Stimulated activated CD8-positive, alpha-beta memory T cell treated with anti-CD3 and anti-CD28 coated beads, Interleukin-15, amount 100 ng/mL, for 24 hours (primary cell): ENCODE results near the gene TNFRSF21.
"Not testable (repeated sequence)": the region's sequence is repeated elsewhere in the genome, so short reads cannot be mapped to it uniquely, and the experiment has no call there.

Experiments
- DNase-seq: peaks from one replicate; pipeline ENCODE4 v3.0.0-alpha.2; 2020; ENCODE audit warnings: low read depth

The TNFRSF21 gene, protein sequence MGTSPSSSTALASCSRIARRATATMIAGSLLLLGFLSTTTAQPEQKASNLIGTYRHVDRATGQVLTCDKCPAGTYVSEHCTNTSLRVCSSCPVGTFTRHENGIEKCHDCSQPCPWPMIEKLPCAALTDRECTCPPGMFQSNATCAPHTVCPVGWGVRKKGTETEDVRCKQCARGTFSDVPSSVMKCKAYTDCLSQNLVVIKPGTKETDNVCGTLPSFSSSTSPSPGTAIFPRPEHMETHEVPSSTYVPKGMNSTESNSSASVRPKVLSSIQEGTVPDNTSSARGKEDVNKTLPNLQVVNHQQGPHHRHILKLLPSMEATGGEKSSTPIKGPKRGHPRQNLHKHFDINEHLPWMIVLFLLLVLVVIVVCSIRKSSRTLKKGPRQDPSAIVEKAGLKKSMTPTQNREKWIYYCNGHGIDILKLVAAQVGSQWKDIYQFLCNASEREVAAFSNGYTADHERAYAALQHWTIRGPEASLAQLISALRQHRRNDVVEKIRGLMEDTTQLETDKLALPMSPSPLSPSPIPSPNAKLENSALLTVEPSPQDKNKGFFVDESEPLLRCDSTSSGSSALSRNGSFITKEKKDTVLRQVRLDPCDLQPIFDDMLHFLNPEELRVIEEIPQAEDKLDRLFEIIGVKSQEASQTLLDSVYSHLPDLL

DNA sequence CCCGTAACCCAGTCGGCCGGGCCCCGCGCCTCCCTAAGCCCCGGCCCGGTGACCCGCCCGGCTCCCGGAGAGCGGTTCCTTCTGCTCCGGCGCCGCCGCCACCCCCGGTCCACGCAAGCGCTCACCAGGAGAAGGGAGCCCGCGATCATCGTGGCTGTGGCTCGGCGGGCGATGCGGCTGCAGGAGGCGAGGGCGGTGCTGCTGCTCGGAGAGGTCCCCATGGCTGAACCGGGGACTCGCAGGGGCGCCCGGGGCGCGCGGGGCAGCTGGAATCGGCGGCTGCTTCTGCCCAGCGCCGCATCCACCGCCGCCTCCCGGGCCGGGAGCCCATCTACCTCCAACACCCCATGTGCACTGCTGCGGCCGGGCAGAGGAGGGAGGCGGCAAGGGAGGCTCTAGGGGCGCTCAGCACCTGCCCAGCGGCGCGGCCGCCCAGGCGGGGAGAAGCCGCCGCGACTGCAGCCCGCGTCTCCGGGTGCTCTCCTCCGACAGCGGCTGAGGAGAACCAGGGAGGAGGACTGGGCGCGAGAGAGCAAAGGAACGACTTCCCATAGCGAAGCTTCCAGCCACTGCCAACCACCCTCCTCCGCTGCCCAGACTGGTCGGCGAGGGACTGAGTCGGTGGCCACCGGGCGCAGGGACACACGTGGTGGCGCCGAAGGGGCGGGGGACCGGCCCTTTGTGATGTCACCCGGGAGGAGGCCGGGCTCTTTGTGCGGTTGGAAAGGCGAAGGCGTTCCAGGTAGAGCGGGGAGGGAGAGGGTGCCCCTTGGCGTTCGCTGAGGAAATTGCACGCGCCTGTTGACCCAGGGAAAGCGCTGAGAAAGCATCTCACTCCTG lies at the start of gene TNFRSF21:
TSS of gene TNFRSF21 (minus strand) at position 615 of the 840 bp plus-strand sequence. CDS start at position 221, 394 bp downstream.
- peak; percentile 61 for DNase-seq

DNA sequence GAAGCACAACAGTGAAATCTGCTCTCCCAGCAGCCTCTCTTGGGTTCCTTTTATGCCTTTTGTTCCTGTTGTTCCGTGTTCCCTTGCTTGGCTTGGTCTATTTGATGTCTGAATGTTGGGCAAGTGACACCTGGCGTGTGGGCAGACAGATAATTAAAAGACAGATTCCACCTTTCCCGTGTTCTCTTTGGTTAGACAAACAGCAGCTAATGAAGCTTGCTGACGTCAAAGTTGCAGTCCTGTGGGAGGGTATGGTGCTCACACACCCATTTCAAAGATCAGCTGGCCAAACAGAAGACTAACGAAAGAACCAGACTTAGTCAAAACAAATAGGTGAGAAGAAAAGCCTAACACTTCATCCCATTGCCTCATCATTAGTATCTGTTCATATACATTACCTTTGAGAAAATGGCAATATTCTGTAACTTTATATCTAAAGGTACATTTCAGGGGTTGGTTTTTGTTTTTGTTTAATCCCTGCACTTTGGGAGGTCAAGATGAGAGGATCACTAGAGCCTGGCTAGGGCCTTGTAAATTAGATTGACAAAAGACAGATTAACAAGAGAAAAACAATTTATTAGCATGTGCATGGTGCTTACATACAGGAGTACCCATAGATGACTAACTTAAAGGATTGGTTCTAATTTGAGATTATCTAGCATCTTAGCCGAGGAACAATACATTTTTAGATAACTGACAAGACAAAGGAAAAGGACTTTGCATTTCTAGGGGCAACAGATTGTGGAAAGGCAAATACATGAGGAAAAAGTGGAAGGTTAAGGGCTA lies 48.9 kb upstream of the TNFRSF21 start:
- DNase-seq = no peak

DNA sequence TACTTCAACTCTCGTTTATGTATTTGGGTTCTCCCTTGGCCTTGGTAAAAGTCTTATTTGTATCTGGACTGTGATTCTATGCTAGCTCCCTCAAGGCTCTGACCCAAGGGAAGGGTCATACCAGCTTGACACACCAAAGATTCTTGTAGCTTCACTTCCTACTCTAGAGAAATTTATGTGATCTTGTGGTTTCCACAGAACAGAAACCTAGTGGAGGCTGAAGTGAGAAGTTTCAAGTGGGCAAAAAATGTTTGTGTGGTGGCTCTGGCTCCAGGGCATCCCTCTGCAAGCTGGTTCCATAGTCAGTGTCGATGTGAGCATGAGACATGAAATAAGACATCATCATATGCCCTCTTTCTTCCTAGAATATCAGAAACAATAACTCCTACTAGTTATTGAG lies 48.1 kb upstream of the TNFRSF21 start:
- DNase-seq = no peak

DNA sequence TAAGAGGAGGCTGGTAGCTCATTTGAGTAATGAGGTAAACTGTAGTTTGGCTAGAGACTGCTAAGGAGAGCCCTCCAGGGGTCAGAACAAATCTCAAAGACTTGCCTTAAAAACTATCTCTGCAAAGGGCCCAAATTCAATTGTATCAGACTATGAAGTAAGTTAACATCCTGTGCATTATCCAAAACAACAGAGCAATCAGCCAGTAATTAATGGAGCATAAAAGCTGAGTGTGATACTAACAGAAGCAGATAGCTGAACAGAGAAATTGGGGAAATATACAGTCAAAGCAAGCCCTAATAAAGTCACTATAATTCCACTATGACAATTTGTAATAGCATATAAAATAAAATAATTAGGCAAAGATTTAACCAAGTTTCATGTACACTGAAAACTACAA lies 45.8 kb upstream of the TNFRSF21 start:
- DNase-seq = no peak

DNA sequence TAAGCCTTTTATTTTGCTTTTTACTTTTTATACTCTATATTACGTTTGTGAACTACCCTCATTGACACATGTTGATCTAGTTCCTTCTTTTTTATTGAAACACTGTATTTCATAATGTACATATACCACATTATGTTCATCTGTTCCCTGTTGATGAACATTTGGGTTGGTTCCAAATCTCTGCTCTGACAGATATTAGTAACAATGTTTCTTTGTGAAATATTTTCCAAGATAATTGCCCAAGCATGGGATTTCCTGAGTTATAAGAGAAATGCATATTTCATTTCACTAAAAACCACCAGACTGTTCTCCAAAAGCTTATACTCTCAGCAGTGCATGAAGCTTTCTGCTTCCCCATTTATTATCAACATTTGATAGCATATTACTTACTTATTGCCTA lies 44.2 kb upstream of the TNFRSF21 start:
- no peak for DNase-seq

DNA sequence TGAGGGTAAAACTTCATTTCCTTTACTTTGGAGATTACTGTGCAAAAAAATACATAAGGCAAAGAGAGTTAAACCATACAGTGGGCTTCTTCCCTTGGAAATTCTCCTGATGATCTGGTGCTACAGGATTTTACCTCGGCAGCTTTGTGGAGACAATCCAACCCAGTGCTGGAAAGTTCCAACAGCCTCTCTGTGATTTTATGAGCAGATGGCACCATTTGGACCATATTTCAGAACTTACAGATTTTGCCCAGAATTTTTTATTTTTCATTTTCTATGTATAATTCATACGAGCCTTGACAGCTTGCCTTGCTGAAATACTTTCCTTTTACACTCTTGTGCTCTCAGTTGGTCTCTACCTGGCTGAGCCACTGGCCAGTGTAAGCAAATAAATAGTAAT lies 43.3 kb upstream of the TNFRSF21 start:
- no peak for DNase-seq

DNA sequence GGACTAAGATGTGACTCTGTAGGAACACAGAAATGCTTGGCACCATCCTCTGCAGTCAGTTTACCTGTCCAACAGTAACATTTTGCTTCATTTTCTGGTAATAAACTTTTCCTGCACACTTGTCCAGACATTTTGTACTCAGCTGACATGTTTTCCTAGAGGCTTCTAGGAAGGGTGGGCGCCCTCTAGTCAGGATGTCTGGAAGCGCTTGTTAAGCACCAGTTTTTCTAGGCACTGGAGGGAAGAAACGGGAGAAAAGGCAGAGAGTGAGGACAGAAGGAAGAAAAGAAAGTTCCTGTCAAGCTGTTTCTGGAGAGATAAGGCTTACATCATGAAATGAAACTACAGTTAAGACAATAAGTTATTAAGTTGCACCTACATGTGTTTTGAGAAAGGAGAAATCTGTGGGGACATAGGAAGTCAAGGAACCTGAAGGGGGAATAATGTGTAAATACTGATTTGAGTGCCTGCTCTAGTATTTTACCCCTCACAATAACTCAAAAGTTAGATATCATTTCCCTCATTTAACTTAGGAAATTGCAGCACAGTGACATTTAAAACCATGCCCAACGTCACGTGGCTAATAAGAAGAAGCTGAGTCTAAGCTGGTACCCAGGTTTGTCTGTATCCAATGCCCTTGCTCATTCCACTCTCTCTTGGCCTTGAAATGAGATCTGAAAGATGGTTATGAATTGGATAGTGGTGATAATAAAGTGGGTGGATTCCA lies 42.7 kb upstream of the TNFRSF21 start:
- DNase-seq = no peak

DNA sequence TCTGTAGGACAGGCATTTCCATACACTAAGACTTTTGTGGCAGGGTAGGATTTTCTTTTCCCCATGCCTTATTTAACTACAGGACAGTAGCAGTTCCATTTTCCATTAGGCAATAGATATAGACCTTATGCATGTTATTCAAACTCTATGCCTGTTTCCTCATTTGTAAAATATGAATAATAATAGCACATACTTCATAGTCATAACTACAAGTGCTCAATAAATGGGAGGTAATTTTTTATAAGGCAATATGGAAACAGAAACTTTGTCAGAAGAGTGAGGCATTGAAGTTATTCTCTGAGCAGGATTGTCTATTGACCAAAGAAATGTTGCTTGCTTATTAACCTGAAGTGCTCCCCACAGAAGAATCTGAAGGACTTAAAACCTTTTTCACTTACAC lies 41.9 kb upstream of the TNFRSF21 start:
- no peak for DNase-seq

DNA sequence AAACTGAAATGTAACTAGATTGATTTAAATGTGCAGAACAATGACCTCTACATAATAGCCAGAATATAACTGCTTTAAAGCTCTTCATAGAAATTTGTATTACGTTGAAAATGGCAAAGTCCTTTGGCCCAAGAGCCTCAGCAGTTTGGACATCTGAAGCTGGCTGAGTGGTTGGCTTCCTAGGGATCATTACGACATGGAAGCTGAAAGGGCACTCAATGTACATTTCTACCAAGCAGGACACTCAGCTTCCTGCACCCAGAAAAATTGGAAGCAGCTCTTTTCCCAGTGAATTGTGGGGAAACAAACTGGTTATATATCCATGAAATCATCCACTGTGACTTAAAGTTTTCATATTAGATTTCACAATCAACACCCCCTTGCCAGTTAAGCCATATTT lies 40.2 kb upstream of the TNFRSF21 start:
- no peak for DNase-seq

DNA sequence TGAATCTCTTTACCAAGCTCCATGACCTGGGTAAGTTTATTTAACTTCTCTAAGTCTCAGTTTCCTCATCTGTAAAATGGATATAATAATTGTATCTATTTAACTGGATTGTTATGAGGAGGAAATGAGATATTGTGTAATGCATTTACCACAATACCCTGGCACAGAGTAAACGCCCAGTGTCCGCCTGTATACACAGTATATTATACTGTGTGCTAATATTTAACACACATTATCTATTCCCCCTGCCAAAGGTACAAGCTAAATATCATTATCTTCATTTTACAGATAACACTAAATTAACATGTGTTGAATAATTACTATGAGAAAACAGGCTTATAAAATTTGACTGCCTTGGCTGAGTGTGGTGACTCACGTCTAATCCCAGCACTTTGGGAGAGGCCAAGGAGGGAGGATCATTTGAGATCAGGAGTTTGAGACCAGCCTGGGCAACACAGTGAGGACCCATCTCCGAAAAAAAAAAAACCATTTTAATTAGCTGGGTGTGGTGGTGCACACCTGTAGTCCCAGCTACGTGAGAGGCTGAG lies 38.7 kb upstream of the TNFRSF21 start:
- DNase-seq = no peak

DNA sequence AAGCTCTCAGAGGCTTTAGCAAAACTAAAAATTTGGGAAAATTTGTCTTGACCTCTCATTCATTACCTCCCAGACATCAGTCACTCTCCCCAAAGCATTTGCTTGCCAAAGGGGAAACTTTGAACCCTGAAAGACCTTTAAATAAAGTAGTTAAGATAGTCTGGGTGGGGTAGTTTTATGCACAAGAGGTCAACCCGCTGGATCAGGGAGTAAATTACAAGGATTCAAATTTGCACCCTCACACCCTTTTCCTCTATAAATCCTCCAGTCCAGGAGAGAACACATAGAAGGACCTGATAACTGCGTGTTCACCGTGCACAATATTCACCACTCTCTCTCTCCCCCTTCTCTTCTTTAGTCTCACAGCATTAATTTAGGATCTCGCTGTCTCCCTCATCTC lies 36.1 kb upstream of the TNFRSF21 start:
- no peak for DNase-seq

DNA sequence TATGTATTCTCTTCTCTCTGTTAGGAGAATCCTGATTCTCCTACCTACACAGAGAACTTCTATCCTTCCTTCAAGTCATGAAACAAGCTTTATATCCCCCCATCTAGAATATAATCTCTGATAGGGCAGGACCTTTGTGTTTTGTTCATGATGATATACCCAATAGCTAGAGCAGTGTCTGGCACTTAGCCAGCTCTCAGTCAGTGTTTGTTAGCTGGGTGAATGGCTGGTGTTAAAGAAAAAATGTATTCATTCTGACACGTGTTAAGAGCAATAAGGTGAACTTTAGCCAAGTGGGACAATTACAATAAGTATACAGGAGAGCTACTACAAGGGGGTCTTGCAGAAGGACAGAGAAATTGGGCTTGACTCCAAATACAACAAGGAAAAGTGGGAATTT lies 34.3 kb upstream of the TNFRSF21 start:
- DNase-seq = no peak

DNA sequence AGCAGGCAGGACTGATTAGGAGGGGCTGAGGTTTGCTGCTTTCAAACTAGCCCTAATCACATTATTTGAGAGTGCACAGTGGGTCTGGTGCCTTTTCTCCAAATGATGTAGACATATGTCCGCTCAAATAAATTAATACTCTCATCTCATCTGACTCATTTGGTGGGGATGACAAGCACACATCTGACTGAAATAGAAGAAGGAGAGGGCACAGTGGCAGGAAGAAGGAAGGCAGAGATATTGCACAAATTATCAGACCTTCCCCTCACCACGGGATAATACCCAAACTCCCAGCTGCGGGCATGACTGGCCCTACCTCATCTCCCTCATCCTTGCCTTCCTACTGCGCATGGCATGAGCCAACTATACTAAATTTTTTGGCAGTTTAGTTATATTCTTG lies 33.9 kb upstream of the TNFRSF21 start:
- DNase-seq = no peak

DNA sequence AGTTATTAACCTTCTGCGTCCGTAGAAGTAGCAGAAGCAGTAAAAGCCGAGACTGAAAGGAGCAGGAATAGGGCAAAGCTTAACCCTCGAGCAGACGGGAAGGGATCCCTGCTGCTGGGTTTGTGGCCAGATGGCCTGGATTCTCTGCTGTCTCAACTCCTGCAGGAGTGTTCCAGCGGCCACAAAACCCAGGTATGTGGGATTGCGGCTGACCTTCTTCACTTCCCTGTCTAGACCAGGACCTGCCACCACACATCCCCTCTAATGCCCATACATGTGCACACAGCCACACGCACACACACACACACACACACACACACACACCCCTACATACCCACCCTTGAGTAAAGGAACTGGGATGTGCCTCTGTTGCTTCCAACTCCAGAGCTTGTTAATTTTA lies 33.1 kb upstream of the TNFRSF21 start:
- no peak for DNase-seq

DNA sequence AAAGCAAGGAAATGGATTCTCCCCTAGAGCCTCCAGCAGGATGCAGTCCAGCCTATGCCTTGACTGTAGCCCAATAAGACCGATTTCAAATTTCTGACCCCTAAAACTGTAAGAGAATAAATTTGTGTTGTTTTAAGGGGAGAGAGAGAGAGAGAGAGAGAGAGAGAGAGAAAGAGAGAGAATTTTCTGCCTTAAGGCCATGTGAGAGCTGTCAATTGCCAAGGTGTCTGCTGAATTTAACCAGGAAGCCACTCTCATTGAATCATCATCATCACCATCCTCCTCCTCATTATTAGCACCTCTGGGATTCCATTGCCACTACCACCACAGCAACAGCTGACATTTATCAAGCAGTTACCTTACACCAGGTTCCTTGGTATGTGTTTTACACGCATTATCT lies 27.8 kb upstream of the TNFRSF21 start:
- no peak for DNase-seq

DNA sequence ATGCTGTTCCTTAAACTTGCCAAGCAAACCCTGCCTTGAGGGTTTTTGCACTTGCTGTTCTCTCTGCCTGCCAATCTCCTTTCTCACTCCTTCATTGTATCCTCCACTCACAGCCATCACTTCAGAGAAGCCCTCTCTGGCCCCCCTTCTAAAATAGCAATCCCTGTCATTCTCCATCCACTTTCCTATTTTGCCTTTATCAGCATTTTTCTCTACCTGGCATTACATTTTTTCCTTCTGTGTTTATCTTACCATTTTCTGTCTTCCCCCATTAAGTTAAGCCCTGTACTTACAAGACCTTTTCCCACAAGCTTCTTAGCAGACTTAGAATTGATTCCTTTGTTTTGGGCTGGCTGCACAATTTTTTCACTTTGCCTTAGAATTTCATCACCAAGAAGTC lies 26.6 kb upstream of the TNFRSF21 start:
- no peak for DNase-seq

DNA sequence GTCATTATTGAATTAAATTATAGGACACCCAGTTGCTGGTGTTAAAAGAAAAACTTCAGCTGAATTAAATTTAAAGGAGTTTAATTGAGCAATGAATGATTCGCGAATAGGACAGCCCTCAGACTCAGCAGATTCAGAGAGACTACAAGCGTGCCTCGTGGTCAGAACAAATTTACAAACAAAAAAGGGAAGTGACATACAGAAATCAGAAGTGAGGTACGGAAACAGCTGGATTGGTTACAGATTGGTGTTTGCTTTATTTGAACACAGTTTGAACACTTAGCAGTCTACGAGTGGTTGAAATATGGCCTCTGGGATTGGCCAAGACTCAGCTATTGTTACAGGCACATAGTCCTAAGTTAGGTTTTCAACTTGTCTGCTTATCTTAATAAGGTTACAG lies 25.8 kb upstream of the TNFRSF21 start:
- DNase-seq = no peak

DNA sequence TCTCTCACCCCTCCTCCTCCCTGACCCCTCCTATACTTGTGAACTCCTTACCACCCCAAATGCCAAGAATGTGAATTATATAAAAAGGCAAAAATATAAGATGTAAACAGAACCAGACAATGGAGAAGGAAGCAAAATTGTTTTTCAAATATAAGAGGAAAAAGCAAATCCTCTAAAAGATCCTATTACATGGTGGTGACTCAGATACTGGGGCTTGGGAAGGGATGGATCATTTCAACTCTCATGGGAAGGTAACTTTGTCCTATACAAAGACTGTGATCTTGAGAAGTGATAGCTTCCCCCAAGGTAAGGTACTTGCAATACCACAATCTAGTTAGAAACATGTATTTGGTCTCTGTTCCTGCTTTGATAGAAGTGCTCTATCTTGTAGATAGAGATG lies 24.6 kb upstream of the TNFRSF21 start:
- DNase-seq = no peak

DNA sequence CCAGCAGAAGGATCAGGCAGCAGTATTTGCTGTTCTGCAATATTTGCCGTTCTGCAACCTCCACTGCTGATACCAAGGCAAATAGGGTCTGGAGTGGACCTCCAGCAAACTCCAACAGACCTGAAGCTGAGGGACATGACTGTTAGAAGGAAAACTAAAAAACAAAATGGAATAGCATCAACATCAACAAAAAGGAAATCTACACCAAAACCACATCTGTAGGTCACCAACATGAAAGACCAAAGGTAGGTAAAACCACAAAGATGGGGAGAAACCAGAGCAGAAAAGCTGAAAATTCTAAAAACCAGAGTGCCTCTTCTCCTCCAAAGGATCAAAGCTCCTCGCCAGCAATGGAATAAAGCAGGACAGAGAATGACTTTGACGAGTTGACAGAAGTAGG lies 18.9 kb upstream of the TNFRSF21 start:
- not testable (repeated sequence) for DNase-seq

DNA sequence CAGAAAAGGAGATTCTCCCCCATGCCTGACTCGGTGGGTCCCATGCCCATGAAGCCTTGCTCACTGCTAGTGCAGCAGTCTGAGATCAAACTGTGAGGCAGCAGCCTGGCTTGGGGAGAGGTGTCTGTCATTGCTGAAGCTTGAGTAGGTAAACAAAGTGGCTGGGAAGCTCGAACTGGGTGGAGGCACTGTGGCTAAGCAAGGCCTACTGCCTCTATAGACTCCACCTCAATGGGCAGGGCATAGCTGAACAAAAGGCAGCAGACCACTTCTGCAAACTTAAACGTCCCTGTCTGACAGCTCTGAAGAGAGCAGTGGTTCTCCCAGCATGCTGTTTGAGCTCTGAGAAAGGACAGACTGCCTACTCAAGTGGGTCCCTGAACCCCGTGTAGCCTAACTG lies 18.4 kb upstream of the TNFRSF21 start:
- DNase-seq = not testable (repeated sequence)

DNA sequence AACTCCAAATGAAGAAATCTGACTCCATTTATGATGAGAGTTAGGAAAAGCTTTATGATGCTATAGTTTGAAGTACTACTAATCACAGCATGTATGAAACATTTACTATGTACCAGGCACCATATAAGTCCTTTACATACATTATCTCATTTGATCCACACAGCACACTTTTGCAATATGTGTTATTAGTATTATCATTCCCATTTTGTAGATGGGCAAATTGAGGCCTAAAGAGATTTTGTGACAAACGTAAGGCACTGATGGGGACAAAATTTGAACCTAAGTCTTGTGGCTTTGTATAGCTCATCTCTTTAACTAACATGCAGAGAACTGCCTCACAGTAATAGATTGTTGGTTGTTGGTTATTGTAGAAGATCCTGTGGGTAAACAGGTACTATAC lies 14.2 kb upstream of the TNFRSF21 start:
- no peak for DNase-seq
